Muscle of arm (tissue), 12 donors: Measurements from ENCODE around the gene WBP4. TPM values are rescaled to one million over a fixed set of nuclear protein-coding genes. Genes with fewer than 3 reads are reported as not detected.
"Not testable (repeated sequence)": the region's sequence is repeated elsewhere in the genome, so short reads cannot be mapped to it uniquely, and the experiment has no call there.

Experiments
- DNase-seq: peaks from one replicate; pipeline ENCODE4 v3.0.0-alpha.2; 2013
- polyA plus RNA-seq, 12 donors: library from polyadenylated mRNA; unstranded; fragments of 120-200 nt; gene quantifications; one replicate each; pipeline ENCODE4 v1.2.1, GENCODE V29; 2013; ENCODE audit not compliant: insufficient read length in 12 of 12

WBP4 gene
- polyA plus RNA-seq, 12 donors: 12.0 to 25.5 (median 18.0) TPM; not detected in 1

DNA sequence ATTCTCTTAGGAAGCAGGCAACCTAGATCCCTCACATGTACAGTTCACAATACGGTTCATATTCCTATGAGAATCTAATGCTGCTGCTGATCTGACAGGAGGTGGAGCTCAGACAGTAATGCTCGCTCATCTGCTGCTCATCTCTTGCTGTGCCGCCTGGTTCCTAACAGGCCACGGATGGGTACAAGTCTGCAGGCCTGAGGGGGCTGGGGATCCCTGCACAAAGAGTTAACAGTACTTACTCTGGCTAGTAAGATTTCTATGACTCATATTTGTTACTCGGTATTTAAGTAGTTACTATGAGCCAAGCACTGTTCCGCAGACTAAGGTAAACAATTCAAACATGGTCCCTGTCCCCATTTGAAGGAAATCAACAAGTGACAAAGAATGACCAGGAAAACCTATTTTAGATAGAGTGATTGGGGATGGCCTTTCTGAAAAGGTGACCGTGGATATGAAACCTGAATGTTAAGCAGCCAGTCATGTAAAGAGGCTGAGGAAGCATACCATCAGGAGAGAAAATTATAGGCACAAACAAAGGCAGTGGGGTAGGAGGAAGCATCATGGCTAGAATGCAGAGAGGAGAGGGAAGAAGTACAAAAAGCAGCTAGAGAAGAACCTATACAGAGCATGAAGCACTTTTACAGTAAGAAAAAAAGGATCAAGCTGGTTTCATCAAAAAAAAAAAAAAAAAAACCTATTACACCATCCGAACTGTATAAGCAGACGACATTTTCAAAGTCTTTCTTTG lies 20.6 kb upstream of the WBP4 start:
- DNase-seq: no peak

DNA sequence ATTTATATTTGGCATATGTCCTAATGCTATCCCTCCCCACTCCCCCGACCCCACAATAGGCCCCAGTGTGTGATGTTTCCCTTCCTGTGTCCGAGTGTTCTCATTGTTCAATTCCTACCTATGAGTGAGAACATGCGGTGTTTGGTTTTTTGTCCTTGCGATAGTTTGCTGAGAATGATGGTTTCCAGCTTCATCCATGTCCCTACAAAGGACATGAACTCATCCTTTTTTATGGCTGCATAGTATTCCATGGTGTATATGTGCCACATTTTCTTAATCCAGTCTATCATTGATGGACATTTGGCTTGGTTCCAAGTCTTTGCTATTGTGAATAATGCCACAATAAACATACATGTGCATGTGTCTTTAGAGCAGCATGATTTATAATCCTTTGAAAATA lies 18.9 kb upstream of the WBP4 start:
- DNase-seq: not testable (repeated sequence)

DNA sequence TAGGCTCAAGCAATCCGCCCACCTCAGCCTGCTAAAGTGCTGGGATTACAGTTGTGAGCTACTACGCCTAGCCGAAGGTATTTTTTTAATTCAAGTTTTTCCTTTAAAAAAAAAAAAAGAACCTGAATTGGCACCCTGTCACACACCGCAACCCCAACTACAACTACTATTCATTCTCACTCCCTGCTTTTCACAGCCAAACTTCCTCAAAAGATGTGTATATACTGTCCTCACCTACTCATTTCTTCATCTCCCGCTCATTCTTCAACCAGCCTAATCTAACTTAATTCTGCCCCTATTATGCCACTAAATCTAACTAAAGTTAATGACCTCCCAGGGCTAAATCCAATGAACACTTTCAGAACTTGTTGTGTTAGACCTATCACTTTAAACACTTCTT lies 12.7 kb upstream of the WBP4 start:
- DNase-seq: no peak

DNA sequence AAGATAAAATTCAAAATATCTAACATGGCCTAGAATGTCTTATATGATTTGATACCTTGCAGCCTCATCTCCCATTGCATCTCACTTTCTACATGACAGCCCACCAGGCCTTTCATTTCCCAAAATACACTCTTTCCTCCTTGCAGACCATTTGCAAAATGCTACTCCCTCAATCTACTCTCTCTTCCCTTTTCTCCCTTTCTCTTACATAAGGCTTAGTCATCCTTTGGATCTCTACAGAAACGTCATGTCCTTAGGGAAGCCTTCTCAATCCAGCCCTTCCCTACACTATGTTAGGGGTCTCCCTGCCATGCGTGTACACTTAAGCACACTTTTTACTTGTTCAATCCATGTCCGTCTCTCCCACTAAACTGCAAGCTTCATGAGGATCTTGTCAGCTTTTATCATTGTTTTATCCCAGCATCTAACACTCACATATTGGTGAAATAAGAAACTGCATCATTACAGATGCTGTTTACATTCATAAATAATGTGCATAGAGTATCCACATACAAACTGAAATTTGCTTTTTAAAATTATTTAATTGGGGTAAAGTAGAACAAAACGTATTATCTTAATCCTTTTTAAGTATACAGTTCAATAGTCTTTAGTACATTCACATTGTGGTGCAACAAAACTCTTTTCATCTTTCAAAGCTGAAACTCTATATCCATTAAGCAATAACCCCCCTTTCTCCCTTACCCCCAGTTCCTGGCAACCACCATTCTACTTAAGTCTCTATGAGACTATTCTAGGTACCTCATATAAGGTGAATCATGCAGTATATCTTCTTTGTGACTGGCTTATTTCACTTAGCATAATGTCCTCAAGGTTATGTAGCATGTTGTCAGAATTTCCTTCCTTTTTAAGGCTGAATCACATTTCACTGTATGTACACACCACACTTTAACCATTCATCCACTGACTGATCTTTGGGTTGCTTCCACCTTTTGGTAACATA lies 11.5 kb upstream of the WBP4 start:
- DNase-seq: no peak

- DNase-seq: no peak
Measured at GRCh38 chr13:41052441-41052840, 8.9 kb upstream of the WBP4 start.

DNA sequence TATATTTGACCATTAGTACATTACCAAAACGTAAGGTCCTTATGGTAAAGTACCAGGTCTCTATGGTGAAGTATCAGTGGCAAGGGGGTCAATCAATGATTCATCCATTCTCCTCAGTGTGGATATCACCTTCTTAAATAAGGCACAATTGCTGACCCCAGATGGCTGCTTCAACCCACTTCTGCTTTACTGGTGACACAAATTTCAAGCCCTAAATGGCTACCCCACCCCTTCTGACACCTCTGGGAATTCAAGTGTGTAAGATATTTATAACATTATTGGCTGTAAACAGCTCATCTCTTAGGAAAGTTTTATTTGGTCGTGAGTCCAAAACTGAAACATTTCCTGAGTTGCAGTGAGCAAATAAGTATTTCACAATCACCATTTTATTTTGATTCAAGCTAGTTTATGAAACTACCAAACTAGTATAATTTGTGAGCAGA lies 7.9 kb upstream of the WBP4 start:
- peak; percentile 15 for DNase-seq

GRCh38 chr13:41054212-41054877 lies 7.0 kb upstream of the WBP4 start:
- DNase-seq: peak; percentile 26

DNA sequence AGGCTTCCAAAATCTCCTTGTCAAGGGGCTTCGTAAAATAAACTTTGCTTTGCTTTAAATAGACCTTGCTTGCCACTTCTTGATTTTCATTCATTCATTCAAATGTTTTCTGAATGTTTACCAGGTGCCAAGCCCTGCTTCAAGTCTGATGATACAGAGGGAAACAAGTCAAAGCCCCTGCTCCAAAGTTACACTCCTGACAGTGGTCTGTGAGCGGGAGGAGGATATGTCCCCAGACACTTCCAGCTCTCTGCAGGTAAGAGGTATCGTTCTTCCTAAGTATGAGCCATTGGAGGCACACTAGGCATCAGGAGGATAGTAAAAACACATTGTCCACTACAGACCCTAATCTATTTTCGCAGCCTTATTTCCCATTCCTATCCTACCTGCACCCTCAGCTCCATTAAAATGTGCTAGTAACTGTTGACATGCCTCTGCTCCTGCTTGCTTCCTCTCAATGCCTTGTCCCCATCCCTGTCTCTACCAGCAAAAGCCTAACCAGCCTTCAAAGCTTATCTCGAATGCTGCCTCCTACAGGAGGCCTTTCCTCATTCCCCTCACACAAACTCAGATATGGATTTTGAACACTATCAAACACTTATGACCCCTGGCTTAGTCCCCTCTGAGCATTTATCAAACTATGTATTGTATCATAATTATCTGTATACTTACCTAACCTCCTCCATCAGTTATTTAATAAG lies 6.2 kb upstream of the WBP4 start:
- DNase-seq: no peak

GRCh38 chr13:41056194-41056593 lies 5.1 kb upstream of the WBP4 start:
- no peak for DNase-seq

- DNase-seq: no peak
Measured at GRCh38 chr13:41056826-41057711, 4.2 kb upstream of the WBP4 start.

DNA sequence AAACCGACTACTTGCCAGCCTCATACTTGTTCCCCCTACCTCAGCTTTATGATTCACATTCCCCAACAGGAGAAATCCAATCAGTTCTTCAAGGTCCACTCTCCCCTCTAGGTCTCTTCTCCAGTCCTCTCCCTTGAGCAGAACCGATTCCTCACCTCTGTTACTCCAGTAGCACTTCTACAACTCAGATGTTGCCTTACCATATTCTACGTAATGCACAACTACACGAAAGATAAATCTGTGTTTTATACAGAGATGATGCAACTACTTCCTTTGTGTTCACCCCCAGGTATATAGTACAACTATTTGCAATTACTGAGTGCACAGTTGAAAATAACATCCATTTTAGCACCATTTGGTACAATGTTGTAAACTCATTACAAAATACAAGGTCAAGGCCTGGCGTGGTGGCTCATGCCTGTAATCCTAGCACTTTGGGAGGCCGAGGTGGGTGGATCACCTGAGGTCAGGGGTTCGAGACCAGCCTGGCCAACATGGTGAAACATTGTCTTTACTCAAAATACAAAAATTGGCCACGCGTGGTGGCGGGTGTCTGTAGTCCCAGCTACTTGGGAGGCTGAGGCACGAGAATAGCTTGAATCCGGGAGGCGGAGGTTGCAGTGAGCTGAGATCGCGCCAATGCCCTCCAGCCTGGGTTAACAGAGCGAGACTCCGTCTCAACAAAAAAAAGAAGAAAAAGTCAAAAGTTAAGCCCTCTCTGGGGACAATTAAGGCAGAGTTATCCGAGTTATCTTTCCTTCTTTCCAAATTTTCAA lies 2.8 kb upstream of the WBP4 start:
- DNase-seq: no peak

- peak; percentile 56 for DNase-seq
Measured at GRCh38 chr13:41059456-41060081, 1.7 kb upstream of the WBP4 start.

DNA sequence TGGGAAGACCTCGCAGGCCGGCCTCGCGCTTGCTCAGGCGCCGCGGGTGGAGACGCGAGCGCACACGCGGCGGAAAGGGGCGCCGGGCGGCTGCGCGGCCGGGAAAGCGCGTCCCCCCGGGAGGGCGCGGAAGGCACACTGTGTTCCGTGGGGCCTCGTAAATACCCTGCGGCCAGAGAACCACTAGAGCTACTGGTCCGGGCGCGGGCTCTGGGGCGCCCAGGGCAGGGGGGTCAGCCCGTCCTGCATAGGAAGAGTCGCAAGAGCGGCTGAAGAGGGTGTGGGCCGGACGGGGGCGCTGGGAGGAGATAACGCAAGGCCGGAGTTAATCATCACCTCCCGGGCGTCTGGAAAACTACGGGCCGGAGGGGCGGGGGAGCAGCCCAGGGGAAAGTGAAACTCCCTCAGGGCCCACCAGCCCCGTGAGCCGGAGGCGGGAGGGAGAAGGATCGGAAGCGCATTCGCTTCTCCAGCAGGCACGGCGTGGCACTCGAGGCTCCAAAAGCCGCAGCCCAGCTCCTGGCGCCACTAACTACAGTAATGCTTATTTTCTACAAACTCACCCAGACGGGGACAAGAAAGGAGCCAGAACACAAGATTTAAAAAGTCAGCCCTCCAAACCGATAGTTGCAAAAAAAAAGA lies 1.1 kb upstream of the WBP4 start:
- DNase-seq: peak; percentile 90

- no peak for DNase-seq
Measured at GRCh38 chr13:41060724-41061074, 610 bp upstream of the WBP4 start.

- no peak for DNase-seq
Measured at GRCh38 chr13:41061914-41062837, 867 bp downstream of the WBP4 start.

DNA sequence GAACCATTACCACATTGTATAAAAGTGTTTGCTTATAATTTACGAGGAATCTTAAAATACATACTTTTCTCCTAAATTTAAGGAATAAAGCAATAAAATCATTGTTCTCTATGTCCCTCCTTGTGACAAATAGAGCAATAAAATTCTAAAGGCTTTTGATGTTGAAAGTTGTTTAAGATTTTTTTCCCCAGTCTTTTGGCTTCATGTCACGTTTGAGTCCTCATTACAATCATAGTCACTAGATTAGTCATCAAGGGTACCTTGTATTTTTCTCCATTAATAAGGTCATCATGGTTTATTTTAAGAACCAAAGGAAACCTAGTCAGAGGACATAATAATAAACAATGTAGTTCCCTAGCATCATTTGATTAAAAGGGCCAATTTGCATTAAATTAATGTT lies 3.2 kb downstream of the WBP4 start:
- no peak for DNase-seq

- no peak for DNase-seq
Measured at GRCh38 chr13:41065078-41065477, 3.8 kb downstream of the WBP4 start.

DNA sequence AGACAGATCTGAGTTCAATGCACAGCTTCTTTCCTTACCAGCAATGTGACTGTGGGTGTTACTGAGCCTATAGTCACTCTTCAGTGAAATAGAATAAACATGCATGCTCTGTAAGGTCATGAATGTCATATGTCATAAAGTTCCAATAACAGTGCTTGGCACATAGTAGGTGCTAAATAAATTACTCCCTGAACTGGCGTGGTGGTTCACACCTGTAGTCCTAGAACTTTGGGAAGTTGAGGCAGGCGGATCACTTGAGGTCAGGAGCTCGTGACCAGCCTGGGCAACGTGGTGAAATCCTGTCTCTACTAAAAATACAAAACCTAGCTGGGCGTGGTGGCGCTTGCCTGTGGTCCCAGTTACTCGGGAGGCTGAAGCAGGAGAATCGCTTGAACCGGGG lies 13.2 kb downstream of the WBP4 start:
- no peak for DNase-seq
